Stimulated activated memory B cell treated with anti-CD40 and anti-IgM and Interleukin-4, amounts not matched to agents 10 μg/mL and 1 μg/mL and 100 μg/mL, for 72 hours (primary cell): ENCODE results near the gene DAP.

Source experiments
- ATAC-seq: fragments of 150-1000 bp; cut with Tn5 transposase; 2 replicates; pipeline ENCODE4 v1.10.0; 2021
- H3K27ac Mint-ChIP-seq: one replicate; pipeline ENCODE4 v1.8.0; 2022; ENCODE audit warnings: mild to moderate bottlenecking, mixed read lengths
- H3K27me3 Mint-ChIP-seq: one replicate; pipeline ENCODE4 v1.8.0; 2022; ENCODE audit warnings: mixed read lengths
- H3K36me3 Mint-ChIP-seq: one replicate; pipeline ENCODE4 v1.8.0; 2022; ENCODE audit warnings: mixed read lengths
- H3K4me1 Mint-ChIP-seq: one replicate; pipeline ENCODE4 v1.8.0; 2022; ENCODE audit warnings: mixed read lengths
- H3K4me3 Mint-ChIP-seq: one replicate; pipeline ENCODE4 v1.8.0; 2022; ENCODE audit warnings: mild to moderate bottlenecking, moderate library complexity, mixed read lengths
- H3K9me3 Mint-ChIP-seq: one replicate; pipeline ENCODE4 v1.8.0; 2022; ENCODE audit warnings: mixed read lengths

Gene DAP

GRCh38 chr5:10701567-10702039, 59.4 kb downstream of the DAP start:
- no peak for ATAC-seq
- no peaks in the 10 kb centered on the region for H3K9me3 Mint-ChIP-seq
- H3K27ac Mint-ChIP-seq: no peak overlapping the region
- peaks cover 5% of the 10 kb centered on the region for H3K36me3 Mint-ChIP-seq
- no peak overlapping the region for H3K4me3 Mint-ChIP-seq
- H3K4me1 Mint-ChIP-seq: peaks cover 86% of the 10 kb centered on the region
- no peaks in the 10 kb centered on the region for H3K27me3 Mint-ChIP-seq

DNA sequence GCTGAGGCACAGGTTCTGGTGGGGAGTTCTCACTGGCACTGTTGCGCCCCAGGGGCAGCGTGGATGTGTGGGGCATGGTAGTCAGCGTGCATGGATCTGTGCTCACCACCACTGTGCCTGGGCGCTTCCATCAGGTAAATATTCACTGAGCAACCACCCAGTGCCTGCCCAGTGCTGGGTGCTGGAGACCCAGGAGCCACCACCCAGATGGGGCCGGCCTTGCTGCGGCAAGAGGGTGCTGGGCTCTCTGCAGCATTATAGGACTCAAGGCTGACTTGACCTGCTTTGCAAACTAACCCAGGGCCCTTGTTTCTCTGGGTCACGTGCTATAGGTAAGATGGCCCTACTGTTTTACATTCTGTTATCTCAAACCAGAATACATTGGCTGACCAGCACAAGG, 60.5 kb downstream of the DAP start:
- Mint-ChIP-seq H3K27ac (peak overlapping the region; percentile 91), H3K27me3 (no peaks in the 10 kb centered on the region), H3K36me3 (peaks cover 5% of the 10 kb centered on the region), H3K4me1 (peaks cover 86% of the 10 kb centered on the region), H3K9me3 (no peaks in the 10 kb centered on the region), H3K4me3 (peak overlapping the region; percentile 64)
- peak; percentile 20 for ATAC-seq

DNA sequence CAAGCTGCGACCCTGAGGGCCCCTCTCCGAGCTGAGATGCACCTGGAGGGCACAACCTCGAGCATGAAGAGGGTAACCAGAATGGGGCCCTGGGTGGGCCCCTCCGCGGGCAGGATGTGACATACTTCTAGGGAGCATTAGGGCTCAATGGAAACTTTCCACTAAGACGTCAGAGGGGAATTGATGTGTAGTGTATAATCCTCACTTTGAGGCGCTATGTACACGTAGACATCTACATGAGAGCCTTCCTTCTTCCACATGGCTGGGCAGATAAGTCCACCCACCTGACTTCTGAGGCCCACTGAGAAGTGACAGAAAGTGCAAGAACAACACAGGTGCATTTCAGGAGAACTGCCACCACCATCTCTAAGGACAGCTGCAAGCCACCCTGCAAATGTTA, 61.0 kb downstream of the DAP start:
- peaks cover 86% of the 10 kb centered on the region for H3K4me1 Mint-ChIP-seq
- H3K4me3 Mint-ChIP-seq: peak overlapping the region; percentile 64
- peak; percentile 93 for ATAC-seq
- peaks cover 5% of the 10 kb centered on the region for H3K36me3 Mint-ChIP-seq
- H3K27me3 Mint-ChIP-seq: no peaks in the 10 kb centered on the region
- H3K27ac Mint-ChIP-seq: peak overlapping the region; percentile 91
- no peaks in the 10 kb centered on the region for H3K9me3 Mint-ChIP-seq

- Mint-ChIP-seq H3K27me3 (no peaks in the 10 kb centered on the region), H3K9me3 (no peaks in the 10 kb centered on the region), H3K27ac (peak overlapping the region; percentile 91), H3K4me3 (peak overlapping the region; percentile 5), H3K4me1 (peaks cover 81% of the 10 kb centered on the region), H3K36me3 (peaks cover 5% of the 10 kb centered on the region)
- ATAC-seq: peak; percentile 65
These were observed 61.7 kb downstream of the DAP start for GRCh38 chr5:10699281-10699874.

DNA sequence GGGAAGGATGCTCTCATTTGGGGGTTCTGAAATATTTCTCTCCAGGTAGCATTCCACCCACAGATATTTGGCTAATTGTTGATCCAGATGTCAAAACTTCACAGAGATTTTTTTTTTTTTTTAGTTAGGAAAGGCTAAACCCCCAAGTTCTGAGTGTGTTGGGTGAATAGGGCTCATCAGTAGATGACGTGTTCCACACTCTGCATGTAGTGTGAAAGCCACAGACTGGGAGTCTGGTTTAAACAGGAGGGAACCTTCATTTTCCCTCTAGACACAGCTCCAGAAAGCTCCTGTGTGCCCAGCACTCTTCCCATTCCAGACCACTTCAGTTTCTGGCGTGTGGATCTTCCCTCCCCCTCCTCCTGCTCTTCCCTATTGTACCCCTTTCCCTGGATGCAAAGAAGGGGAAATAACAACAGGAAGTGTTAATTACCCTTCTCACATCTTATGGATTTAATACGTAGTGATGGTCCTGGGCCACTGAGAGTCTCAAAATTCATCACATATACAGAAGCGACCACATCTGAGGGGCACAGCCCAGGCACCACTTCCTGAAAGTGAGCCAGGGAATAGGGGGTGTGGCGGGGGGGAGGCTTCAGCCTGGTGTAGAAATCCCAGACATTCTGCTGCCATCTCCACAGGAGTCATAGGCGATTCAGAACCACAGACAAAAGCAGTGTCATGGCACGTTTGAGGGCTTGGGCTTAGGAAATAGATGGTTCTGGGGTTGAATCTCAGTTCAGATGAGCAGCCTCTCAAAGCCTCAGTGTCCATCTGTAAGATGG, 65.1 kb downstream of the DAP start:
- no peaks in the 10 kb centered on the region for H3K9me3 Mint-ChIP-seq
- H3K27ac Mint-ChIP-seq: peak overlapping the region; percentile 34
- no peak overlapping the region for H3K4me3 Mint-ChIP-seq
- peaks cover 61% of the 10 kb centered on the region for H3K4me1 Mint-ChIP-seq
- H3K36me3 Mint-ChIP-seq: peaks cover 5% of the 10 kb centered on the region
- no peak for ATAC-seq
- H3K27me3 Mint-ChIP-seq: no peaks in the 10 kb centered on the region

- Mint-ChIP-seq H3K27ac (peak overlapping the region; percentile 43), H3K4me3 (no peak overlapping the region), H3K4me1 (peaks cover 59% of the 10 kb centered on the region), H3K9me3 (no peaks in the 10 kb centered on the region), H3K27me3 (no peaks in the 10 kb centered on the region), H3K36me3 (peaks cover 10% of the 10 kb centered on the region)
- peak; percentile 68 for ATAC-seq
These were observed 65.9 kb downstream of the DAP start for GRCh38 chr5:10695055-10695649.

- Mint-ChIP-seq H3K9me3 (no peaks in the 10 kb centered on the region), H3K27ac (peak overlapping the region; percentile 53), H3K27me3 (no peaks in the 10 kb centered on the region), H3K4me3 (no peak overlapping the region), H3K36me3 (peaks cover 21% of the 10 kb centered on the region), H3K4me1 (peaks cover 42% of the 10 kb centered on the region)
- no peak for ATAC-seq
These were observed 68.9 kb downstream of the DAP start for GRCh38 chr5:10691826-10692785.

GRCh38 chr5:10690460-10691440, 70.3 kb downstream of the DAP start:
- no peak for ATAC-seq
- Mint-ChIP-seq H3K9me3 (no peaks in the 10 kb centered on the region), H3K36me3 (peaks cover 33% of the 10 kb centered on the region), H3K27me3 (no peaks in the 10 kb centered on the region), H3K4me1 (peaks cover 36% of the 10 kb centered on the region), H3K4me3 (no peak overlapping the region), H3K27ac (no peak overlapping the region)

- peaks cover 41% of the 10 kb centered on the region for H3K4me1 Mint-ChIP-seq
- peak overlapping the region; percentile 64 for H3K27ac Mint-ChIP-seq
- H3K4me3 Mint-ChIP-seq: no peak overlapping the region
- H3K27me3 Mint-ChIP-seq: no peaks in the 10 kb centered on the region
- peaks cover 39% of the 10 kb centered on the region for H3K36me3 Mint-ChIP-seq
- no peaks in the 10 kb centered on the region for H3K9me3 Mint-ChIP-seq
- ATAC-seq: peak; percentile 56
These were observed 71.5 kb downstream of the DAP start for GRCh38 chr5:10689391-10690081.

GRCh38 chr5:10688651-10689171, 72.3 kb downstream of the DAP start:
- Mint-ChIP-seq H3K36me3 (peaks cover 39% of the 10 kb centered on the region), H3K27ac (peak overlapping the region; percentile 64)
- no peak for ATAC-seq

GRCh38 chr5:10686890-10687289, 74.1 kb downstream of the DAP start:
- H3K27ac Mint-ChIP-seq: no peak overlapping the region
- no peak for ATAC-seq
- H3K4me1 Mint-ChIP-seq: peaks cover 52% of the 10 kb centered on the region
- H3K4me3 Mint-ChIP-seq: no peak overlapping the region
- no peaks in the 10 kb centered on the region for H3K27me3 Mint-ChIP-seq
- H3K36me3 Mint-ChIP-seq: peaks cover 52% of the 10 kb centered on the region
- no peaks in the 10 kb centered on the region for H3K9me3 Mint-ChIP-seq

More at GRCh38 chr5:10688651-10689171, 72.3 kb downstream of the DAP start:
- H3K9me3 Mint-ChIP-seq: no peaks in the 10 kb centered on the region
- H3K27me3 Mint-ChIP-seq: no peaks in the 10 kb centered on the region
- peaks cover 48% of the 10 kb centered on the region for H3K4me1 Mint-ChIP-seq
- H3K4me3 Mint-ChIP-seq: no peak overlapping the region

- Mint-ChIP-seq H3K27ac (peak overlapping the region; percentile 85), H3K9me3 (no peaks in the 10 kb centered on the region), H3K36me3 (peaks cover 65% of the 10 kb centered on the region), H3K4me1 (peaks cover 46% of the 10 kb centered on the region), H3K27me3 (no peaks in the 10 kb centered on the region), H3K4me3 (peak overlapping the region; percentile 27)
- ATAC-seq: peak; percentile 82
These were observed 75.9 kb downstream of the DAP start for GRCh38 chr5:10685115-10685521.
